CD4-positive, alpha-beta T cell treated with Interleukin-15 for 4 hours (primary cell): Measurements from ENCODE around the gene MOB3C.

Source experiments
- DNase-seq: peaks from one replicate; pipeline ENCODE4 v3.0.0-alpha.2; 2020; ENCODE audit warnings: low spot score

MOB3C gene

DNA sequence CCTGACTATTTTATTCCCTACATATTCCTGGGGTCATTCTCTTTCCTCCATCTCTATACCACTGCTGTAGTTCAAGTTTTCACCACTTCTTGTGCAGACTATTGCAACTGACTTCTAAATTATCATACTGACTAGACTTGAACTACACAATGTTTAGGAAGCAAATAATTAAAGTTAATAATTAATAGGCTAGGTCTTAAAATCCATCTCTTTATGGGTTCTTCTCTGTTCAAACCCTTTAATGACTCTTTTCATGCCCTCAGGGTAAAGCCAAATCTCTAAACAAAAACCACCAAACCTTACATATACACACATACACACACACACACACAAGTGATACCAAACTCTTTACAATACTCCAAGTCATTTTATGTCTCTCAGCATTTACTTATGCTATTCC lies 22.3 kb upstream of the MOB3C start:
- no peak for DNase-seq

DNA sequence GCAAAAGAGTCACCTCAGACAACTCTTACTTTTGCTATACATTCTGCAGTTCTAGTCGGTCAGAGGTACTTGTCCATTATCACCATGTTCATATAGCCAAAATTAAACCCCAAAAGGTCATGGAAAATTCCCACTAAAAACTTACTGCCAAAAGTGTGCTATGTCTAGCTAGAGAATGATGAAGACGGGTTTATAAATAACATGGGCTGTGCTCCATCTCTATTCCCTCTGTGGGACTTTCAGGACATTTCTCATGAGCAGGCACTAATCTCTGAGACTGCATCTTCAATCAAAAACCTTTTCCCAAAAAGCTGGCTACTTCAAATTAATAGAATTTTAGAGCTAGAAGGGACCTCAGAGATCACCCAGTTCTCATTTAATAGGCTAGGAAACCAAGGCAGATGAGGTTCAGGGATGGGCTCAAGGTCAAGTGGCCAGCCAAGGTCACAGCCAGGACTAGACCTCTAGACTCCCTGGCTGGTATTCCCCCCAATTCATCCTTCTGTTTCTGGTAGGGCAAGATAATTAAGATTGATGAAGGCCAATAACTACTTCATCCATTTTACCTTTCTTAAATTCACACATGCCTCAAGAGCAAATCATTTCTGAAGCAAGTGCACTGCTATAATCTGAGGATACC lies 21.0 kb upstream of the MOB3C start:
- DNase-seq, result no peak

GRCh38 chr1:46635205-46635604 lies 18.6 kb upstream of the MOB3C start:
- no peak for DNase-seq

DNA sequence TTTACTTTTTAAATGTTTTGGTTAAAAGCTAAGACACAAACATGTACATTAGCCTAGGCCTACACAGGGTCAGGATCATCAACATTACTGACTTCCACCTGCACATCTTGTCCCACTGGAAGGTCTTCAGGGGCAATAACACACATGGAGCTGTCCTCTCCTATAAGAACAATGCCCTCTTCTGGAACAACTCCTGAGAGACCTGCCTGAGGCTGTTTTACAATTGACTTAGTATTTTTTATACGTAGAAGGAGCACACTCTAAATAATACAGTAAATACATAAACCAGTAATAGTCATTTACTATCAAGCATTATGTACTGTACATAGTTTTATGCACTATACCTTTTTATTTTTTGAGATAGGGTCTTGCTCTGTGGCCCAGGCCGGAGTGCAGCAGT lies 14.1 kb upstream of the MOB3C start:
- no peak for DNase-seq

DNA sequence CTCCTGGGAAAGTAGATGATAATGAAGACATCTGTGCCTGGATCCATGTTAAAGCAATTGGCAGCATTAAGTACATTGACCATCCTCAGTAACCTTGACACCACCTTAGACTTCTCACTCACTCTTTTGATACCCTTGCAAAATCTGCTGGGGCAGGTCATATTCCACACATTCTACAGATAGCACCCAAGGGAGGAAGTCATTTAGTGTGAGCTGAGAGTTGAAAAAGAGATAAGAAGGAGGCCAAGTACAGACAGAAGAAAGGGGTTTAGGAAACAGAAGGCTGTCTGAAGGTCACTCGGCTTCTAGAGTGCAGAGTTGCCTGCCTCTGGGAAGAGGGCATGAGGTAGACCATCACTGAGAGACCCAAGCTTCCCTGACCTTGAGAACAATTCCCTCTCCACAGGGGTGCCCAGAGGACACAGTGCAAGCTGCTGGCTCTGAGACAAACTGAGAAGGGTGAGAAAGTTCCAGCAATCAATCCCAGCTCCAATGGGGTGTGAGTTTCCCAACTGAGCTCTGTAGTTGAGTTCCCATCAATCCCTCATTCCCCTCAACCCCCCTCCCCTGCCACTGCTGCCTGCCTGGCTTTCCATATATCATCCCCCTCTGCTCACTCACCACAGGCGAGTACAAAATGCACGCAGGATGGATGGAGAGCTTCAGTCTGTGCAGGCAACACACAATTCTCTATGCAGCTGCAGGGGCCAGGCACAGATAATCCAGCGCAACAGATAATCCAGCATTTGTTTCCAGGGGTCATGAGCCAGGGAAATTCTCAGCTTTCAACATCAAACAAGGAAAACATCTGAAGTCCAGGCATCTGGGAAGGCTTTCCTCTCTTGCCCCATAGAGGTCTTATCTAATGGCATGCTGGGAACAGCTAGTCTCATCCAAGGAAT lies 7.4 kb upstream of the MOB3C start:
- DNase-seq, result no peak

DNA sequence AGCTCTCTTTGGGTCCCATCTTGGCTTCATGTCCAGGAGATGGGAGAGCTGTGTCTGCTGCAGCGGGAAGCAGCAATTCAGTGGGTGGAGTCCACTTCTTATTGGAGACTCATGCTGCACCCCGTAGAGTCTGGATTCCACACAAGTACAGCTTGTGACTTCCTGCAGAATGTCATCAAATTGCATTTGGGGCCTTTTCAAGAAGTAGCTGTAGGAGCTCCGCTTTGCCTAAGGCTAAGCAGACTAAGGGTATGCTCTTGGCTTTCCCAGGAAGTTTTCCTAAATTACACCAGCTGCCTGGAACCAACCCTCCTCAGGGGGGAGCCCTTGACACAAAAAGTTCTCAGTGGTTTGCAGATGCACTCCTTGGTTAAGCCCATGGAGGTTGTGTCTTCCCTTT lies 5.7 kb upstream of the MOB3C start:
- DNase-seq, result no peak

- no peak for DNase-seq
Measured at GRCh38 chr1:46621930-46622329, 5.3 kb upstream of the MOB3C start.

GRCh38 chr1:46619656-46620258 lies 3.1 kb upstream of the MOB3C start:
- no peak for DNase-seq

- no peak for DNase-seq
Measured at GRCh38 chr1:46618754-46619415, 2.3 kb upstream of the MOB3C start.

GRCh38 chr1:46617833-46618232 lies 1.2 kb upstream of the MOB3C start:
- DNase-seq, result no peak

- no peak for DNase-seq
Measured at GRCh38 chr1:46617108-46617800, 643 bp upstream of the MOB3C start.

- no peak for DNase-seq
Measured at GRCh38 chr1:46615735-46616134, 876 bp downstream of the MOB3C start.

GRCh38 chr1:46615088-46615487 lies 1.5 kb downstream of the MOB3C start:
- no peak for DNase-seq

GRCh38 chr1:46614604-46614984 lies 2.0 kb downstream of the MOB3C start:
- no peak for DNase-seq

DNA sequence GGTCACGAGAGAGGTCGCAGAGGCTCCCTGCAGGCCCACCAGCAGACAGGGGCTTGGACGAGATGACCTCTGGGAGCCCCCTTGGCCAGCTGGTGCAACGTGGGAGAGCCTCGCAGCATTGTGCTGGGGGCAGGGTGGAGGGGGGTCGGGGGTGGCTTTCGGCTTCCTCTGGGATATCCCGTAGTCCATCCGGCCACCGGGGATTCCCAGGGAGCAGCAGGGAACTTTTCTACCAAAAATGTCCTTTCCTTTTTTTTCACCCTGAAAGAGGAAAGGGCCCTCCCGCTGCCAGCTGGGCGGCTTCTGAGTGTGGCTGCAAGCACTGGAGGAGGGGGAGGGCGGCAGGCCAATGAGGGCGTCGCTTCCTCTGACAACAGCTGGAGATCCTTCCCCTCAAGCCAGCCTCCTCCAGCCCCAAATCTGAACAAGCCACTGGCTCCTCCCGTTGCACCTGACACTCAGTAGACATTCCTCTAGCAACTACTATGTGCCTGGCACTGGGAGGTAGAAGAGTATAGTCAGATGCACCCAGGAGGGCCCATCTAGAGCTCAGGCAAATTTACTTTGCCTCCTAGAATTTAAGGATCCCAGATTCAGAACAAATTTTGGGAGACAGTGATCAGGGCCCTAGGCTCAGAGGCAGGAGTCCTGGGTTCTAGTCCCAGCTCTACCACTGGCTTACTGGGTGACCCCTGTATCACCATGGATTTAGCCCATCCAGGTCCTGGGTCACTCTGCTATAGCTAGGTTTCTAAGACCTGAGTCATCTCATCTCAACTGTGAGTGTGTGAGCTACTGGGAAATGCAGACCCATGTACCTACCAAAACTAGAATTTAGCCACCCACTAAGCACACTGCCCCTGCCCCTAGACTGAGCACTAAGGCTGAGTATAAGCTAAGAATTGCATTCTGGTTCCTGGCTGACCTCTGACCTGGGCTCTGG lies 2.7 kb downstream of the MOB3C start:
- DNase-seq, result peak; percentile 23

DNA sequence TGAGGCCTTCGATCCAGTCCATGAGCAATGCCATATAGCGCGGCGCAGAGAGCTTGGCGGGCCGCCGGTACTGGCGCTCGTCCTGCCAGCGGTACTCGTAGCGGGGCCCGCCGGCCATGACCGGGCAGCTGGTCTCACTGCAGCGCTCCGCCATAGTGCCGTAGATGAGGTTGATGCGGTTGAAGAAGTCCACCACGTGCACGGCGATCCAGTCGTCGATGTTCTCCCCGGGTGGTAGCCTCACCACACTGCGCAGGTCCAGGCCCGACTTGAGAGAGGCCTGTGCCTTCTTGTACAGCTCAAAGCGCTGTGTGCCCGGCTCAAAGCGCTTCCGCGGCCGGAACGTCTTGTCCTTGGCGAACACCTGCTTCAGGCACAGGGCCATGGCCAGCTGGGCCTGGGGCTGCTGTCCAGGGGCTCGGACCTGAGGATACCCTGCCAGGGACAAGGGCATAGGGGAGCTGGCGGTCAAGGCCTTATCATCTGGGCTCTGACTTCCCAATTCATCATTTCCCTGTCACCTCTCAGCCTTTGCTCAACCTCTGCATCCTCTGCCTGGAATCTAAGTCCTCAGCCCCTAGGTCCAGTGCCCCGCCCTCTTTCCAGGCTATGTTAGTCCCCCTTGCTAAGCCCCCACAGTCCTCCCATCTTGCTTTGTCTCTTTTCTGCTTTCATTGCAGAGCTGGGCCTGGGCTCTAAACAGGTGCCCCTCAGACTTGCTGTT lies 3.5 kb downstream of the MOB3C start:
- no peak for DNase-seq

DNA sequence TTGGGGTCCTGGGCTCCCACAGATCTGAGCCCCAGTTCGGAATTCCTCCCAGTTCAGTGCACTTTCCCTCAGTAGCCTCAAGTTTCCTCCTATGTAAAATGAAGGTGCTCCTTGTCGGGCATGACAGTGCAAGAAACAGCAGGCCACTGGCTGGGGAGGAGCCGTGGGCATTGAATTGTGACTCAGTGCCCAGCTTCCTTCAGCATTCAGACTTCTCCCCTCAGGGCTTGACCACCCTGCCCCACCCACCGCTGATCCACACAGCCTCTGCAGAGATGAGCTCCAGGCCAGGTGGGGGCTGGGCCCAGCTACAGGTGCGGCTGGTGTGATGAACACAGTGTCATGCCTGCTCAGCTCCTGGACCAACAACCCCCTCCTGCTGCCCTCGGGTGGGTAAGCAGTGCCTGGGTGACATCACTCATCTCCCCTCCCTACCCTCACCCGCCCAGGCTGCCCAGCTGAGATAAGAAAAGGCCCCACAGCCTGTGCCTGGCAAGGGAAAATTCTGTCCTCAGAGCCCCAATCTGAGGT lies 4.9 kb downstream of the MOB3C start:
- no peak for DNase-seq

GRCh38 chr1:46607345-46608130 lies 9.1 kb downstream of the MOB3C start:
- no peak for DNase-seq
